ENCODE results near the gene TRIM28.

Gene TRIM28

GRCh38 chr19:58566989-58567388, 23.1 kb downstream of the TRIM28 start:
- TF ChIP-seq CTCF (IDR thresholded peaks at IDR 0.05; ENCODE audit: control extremely low read depth, extremely low read depth, low read depth, missing control alignments), result no peak
- ChIA-PET POLR2A (interaction anchor here (0.9 kb wide), 1 partner anchor 12 kb away, joined by 3 read pairs; the partner anchor contains the start of gene CHMP2A), CTCF (interaction anchor here (1.0 to 1.3 kb wide), 2 partner anchors 15 to 53 kb away, joined by 3 to 4 read pairs; no protein-coding TSS in a partner anchor)
- DNase-seq (ENCODE audit: extremely low spot score), result no peak

GRCh38 chr19:58568453-58569130, 24.7 kb downstream of the TRIM28 start:
- ChIA-PET CTCF (interaction anchor here (1.7 to 1.8 kb wide), 2 partner anchors 12 to 55 kb away, joined by 5 to 7 read pairs; no protein-coding TSS in a partner anchor), POLR2A (no interaction called here)
- DNase-seq (ENCODE audit: extremely low spot score), result no peak
- no peak for TF ChIP-seq CTCF (IDR thresholded peaks at IDR 0.05; ENCODE audit: control extremely low read depth, extremely low read depth, low read depth, missing control alignments)

GRCh38 chr19:58569191-58569942, 25.5 kb downstream of the TRIM28 start:
- no peak for DNase-seq (ENCODE audit: extremely low spot score)
- CTCF ChIA-PET, result interaction anchor here (1.7 to 1.8 kb wide), 2 partner anchors 12 to 55 kb away, joined by 5 to 7 read pairs; no protein-coding TSS in a partner anchor
- no peak for TF ChIP-seq CTCF (IDR thresholded peaks at IDR 0.05; ENCODE audit: control extremely low read depth, extremely low read depth, low read depth, missing control alignments)
- POLR2A ChIA-PET, result no interaction called here

GRCh38 chr19:58569943-58570670, 26.2 kb downstream of the TRIM28 start:
- no peak for DNase-seq (ENCODE audit: extremely low spot score)
- TF ChIP-seq CTCF (IDR thresholded peaks at IDR 0.05; ENCODE audit: control extremely low read depth, extremely low read depth, low read depth, missing control alignments), result no peak
- ChIA-PET POLR2A (interaction anchor here (1.0 kb wide), 1 partner anchor 26 kb away, joined by 3 read pairs; the partner anchor contains the start of gene TRIM28), CTCF (interaction anchor here (1.7 kb wide), 1 partner anchor 56 kb away, joined by 5 read pairs; no protein-coding TSS in a partner anchor)

GRCh38 chr19:58570770-58571574, 27.1 kb downstream of the TRIM28 start:
- DNase-seq (ENCODE audit: extremely low spot score), result no peak
- CTCF ChIA-PET, result interaction anchor here (1.2 to 1.3 kb wide), 2 partner anchors 10 to 51 kb away, joined by 3 to 5 read pairs; partner anchors contain the start of gene ZBTB45
- POLR2A ChIA-PET, result interaction anchor here (0.6 to 1.0 kb wide), 2 partner anchors 16 to 27 kb away, joined by 3 read pairs; partner anchors contain the start of genes CHMP2A and TRIM28
- no peak for TF ChIP-seq CTCF (IDR thresholded peaks at IDR 0.05; ENCODE audit: control extremely low read depth, extremely low read depth, low read depth, missing control alignments)

Measured in GM10248 (cell line).